ENCODE measurements around the gene GYS1.
A peak's percentile ranks its signal among the peaks of the same experiment; 100 is the strongest.

Gene GYS1

GRCh38 chr19:48962029-48962848, 30.9 kb downstream of the GYS1 start (continued):
- TF ChIP-seq ZBTB11 (tag by site-specific recombination; conservative IDR thresholded peaks at IDR 0.05; ENCODE audit: low read depth) (no peak), KLF1 (tag by site-specific recombination; IDR thresholded peaks at IDR 0.05) (peak; percentile 55), ZNF558 (tag by site-specific recombination; IDR thresholded peaks at IDR 0.05) (no peak), ZNF654 (tag by site-specific recombination; IDR thresholded peaks at IDR 0.05; ENCODE audit: low read depth) (no peak), KLF16 (tag by site-specific recombination; IDR thresholded peaks at IDR 0.05) (no peak), ZNF776 (tag by site-specific recombination; IDR thresholded peaks at IDR 0.05; ENCODE audit: borderline replicate concordance) (no peak), SCRT1 (tag by site-specific recombination; IDR thresholded peaks at IDR 0.05; ENCODE audit: borderline replicate concordance) (no peak), YY2 (tag by site-specific recombination; IDR thresholded peaks at IDR 0.05) (no peak), ZNF639 (tag by site-specific recombination; IDR thresholded peaks at IDR 0.05) (no peak), REPIN1 (tag by site-specific recombination; IDR thresholded peaks at IDR 0.05; ENCODE audit: low read depth) (no peak), ZNF311 (tag by site-specific recombination; IDR thresholded peaks at IDR 0.05; ENCODE audit: borderline replicate concordance) (no peak), EGR2 (tag by site-specific recombination; IDR thresholded peaks at IDR 0.05; ENCODE audit: low read depth) (no peak), ZNF777 (tag by site-specific recombination; IDR thresholded peaks at IDR 0.05; ENCODE audit: borderline replicate concordance) (no peak), ZNF677 (tag by site-specific recombination; IDR thresholded peaks at IDR 0.05) (no peak), ZNF140 (tag by site-specific recombination; IDR thresholded peaks at IDR 0.05) (no peak), WT1 (tag by site-specific recombination; IDR thresholded peaks at IDR 0.05) (no peak), ZNF24 (tag by site-specific recombination; IDR thresholded peaks at IDR 0.05) (no peak), ZNF645 (tag by site-specific recombination; IDR thresholded peaks at IDR 0.05) (no peak), SP7 (tag by site-specific recombination; IDR thresholded peaks at IDR 0.05) (peak; percentile 47; the same call in 1 of the 2 replicates), ZNF544 (tag by site-specific recombination; IDR thresholded peaks at IDR 0.05) (no peak), ZBTB8A (tag by site-specific recombination; IDR thresholded peaks at IDR 0.05) (0 out of 2 replicates have a peak, but pooled peaks have one; percentile 33), KLF9 (tag by site-specific recombination; IDR thresholded peaks at IDR 0.05; ENCODE audit: low read depth) (no peak), ZNF529 (tag by site-specific recombination; IDR thresholded peaks at IDR 0.05; ENCODE audit: insufficient replicate concordance) (no peak), HIC1 (tag by site-specific recombination; IDR thresholded peaks at IDR 0.05) (peak; percentile 68), KLF17 (tag by site-specific recombination; IDR thresholded peaks at IDR 0.05) (peak; percentile 70), ZNF350 (tag by site-specific recombination; IDR thresholded peaks at IDR 0.05) (no peak), ZXDB (tag by site-specific recombination; IDR thresholded peaks at IDR 0.05) (no peak), ZBTB44 (tag by site-specific recombination; IDR thresholded peaks at IDR 0.05) (no peak), ZNF768 (tag by site-specific recombination; IDR thresholded peaks at IDR 0.05) (no peak), ZBTB17 (tag by site-specific recombination; IDR thresholded peaks at IDR 0.05) (no peak)

Data from HEK293 (cell line).